Neural cell (in vitro differentiated cells): ENCODE measurements around the gene EYA2. TPM values are rescaled to one million over a fixed set of nuclear protein-coding genes. Genes with fewer than 3 reads are reported as not detected.

Experiments used
- H2AFZ ChIP-seq: fragments of 200-600, 300-800 bp; sonication (generic), shearing (Covaris generic); 2 replicates; pipeline ENCODE4 v1.6.0; 2014; ENCODE audit warnings: low read depth, mild to moderate bottlenecking, antibody characterized with exemption, low read length, moderate library complexity
- H3F3A ChIP-seq: fragments of 200-600 bp; shearing (Covaris generic); 2 replicates; pipeline ENCODE4 v1.6.1; 2016; ENCODE audit warnings: mild to moderate bottlenecking, moderate library complexity, mixed read lengths, antibody characterized with exemption, low read length; ENCODE audit not compliant: insufficient read depth, poor library complexity, severe bottlenecking
- H3K27ac ChIP-seq: fragments of 200-600, 300-800 bp; sonication (generic), shearing (Covaris generic); 2 replicates; pipeline ENCODE4 v1.5.1; 2014; ENCODE audit warnings: mild to moderate bottlenecking, low read length, moderate library complexity
- H3K27me3 ChIP-seq: fragments of 300-800, 200-600 bp; sonication (generic), shearing (Covaris generic); 2 replicates; pipeline ENCODE4 v1.6.0; 2014; ENCODE audit warnings: mild to moderate bottlenecking, low read depth, low read length, moderate library complexity; ENCODE audit not compliant: insufficient read depth
- H3K36me3 ChIP-seq: fragments of 300-800, 200-600 bp; sonication (generic), shearing (Covaris generic); 2 replicates; pipeline ENCODE4 v1.5.1; 2014; ENCODE audit warnings: mild to moderate bottlenecking, antibody characterized with exemption, low read length, moderate library complexity; ENCODE audit not compliant: insufficient read depth
- H3K4me2 ChIP-seq: fragments of 300-800, 200-600 bp; sonication (generic), shearing (Covaris generic); 2 replicates; pipeline ENCODE4 v1.6.0; 2014; ENCODE audit warnings: mild to moderate bottlenecking, low read length
- H3K4me3 ChIP-seq: fragments of 300-800, 200-600 bp; sonication (generic), shearing (Covaris generic); 2 replicates; pipeline ENCODE4 v1.5.1; 2014; ENCODE audit warnings: mild to moderate bottlenecking, low read length, moderate library complexity
- H3K79me2 ChIP-seq: fragments of 200-600 bp; shearing (Covaris generic); replicated peaks from 2 replicates; pipeline ENCODE4 v1.6.0; 2014; ENCODE audit warnings: mild to moderate bottlenecking, low read length, moderate library complexity; ENCODE audit not compliant: insufficient read depth
- H3K9ac ChIP-seq: fragments of 300-800, 200-600 bp; sonication (generic), shearing (Covaris generic); 2 replicates; pipeline ENCODE4 v1.6.1; 2016; ENCODE audit warnings: mild to moderate bottlenecking, low read length, mixed read lengths
- H3K9me2 ChIP-seq: fragments of 200-600 bp; shearing (Covaris generic); 2 replicates; pipeline ENCODE4 v1.6.1; 2016; ENCODE audit warnings: mild to moderate bottlenecking, low read length, mixed read lengths; ENCODE audit not compliant: insufficient read depth
- H3K9me3 ChIP-seq: fragments of 200-600, 300-800 bp; sonication (generic), shearing (Covaris generic); 2 replicates; pipeline ENCODE4 v1.6.1; 2016; ENCODE audit warnings: mild to moderate bottlenecking, mixed run types, low read length, moderate library complexity, mixed read lengths
- H4K20me1 ChIP-seq: fragments of 200-600 bp; shearing (Covaris generic); 2 replicates; pipeline ENCODE4 v1.6.1; 2016; ENCODE audit warnings: mild to moderate bottlenecking, mixed run types; ENCODE audit not compliant: insufficient read depth
- EP300 ChIP-seq: fragments of 450-650 bp; conservative IDR thresholded peaks from 2 replicates; pipeline ENCODE4 v1.6.1; 2014; ENCODE audit warnings: antibody characterized with exemption, mild to moderate bottlenecking, moderate library complexity; ENCODE audit not compliant: poor library complexity, severe bottlenecking
- EZH2 ChIP-seq: fragments of 200-600, 300-800 bp; shearing (Covaris generic), sonication (generic); IDR thresholded peaks from 2 replicates; pipeline ENCODE4 v1.6.1; 2014; ENCODE audit warnings: antibody characterized with exemption, low read length, borderline replicate concordance, mild to moderate bottlenecking; ENCODE audit not compliant: insufficient read depth, poor library complexity, severe bottlenecking
- MXI1 ChIP-seq: fragments of 450-650 bp; conservative IDR thresholded peaks from 2 replicates; pipeline ENCODE4 v1.6.1; 2014; ENCODE audit warnings: antibody characterized with exemption, mild to moderate bottlenecking; ENCODE audit not compliant: poor library complexity, severe bottlenecking
- POLR2AphosphoS5 ChIP-seq: IDR thresholded peaks from 2 replicates; pipeline ENCODE4 v1.6.1; 2012
- RAD21 ChIP-seq: fragments of 450-650 bp; conservative IDR thresholded peaks from 2 replicates; pipeline ENCODE4 v1.6.1; 2014; ENCODE audit warnings: antibody characterized with exemption, mild to moderate bottlenecking, moderate library complexity
- REST ChIP-seq: IDR thresholded peaks from 2 replicates; pipeline ENCODE4 v1.6.1; 2012; ENCODE audit warnings: borderline replicate concordance
- SMC3 ChIP-seq: fragments of 450-650 bp; conservative IDR thresholded peaks from 2 replicates; pipeline ENCODE4 v1.6.1; 2014; ENCODE audit warnings: antibody characterized with exemption, mild to moderate bottlenecking, moderate library complexity; ENCODE audit not compliant: poor library complexity
- TAF1 ChIP-seq: IDR thresholded peaks from 2 replicates; pipeline ENCODE4 v1.6.1; 2012; ENCODE audit warnings: low read depth
- polyA plus RNA-seq: library from polyadenylated mRNA; depleted of rRNA; stranded (reverse); fragments of >200 nt; gene quantifications from 2 replicates; pipeline ENCODE4 v1.2.3, GENCODE V29; 2014
- TF ChIP-seq, protein P1 (sequence below): fragments of 450-650 bp; IDR thresholded peaks from 2 replicates; pipeline ENCODE4 v1.5.1; 2014; ENCODE audit warnings: antibody characterized with exemption, mild to moderate bottlenecking, moderate library complexity; ENCODE audit not compliant: poor library complexity, severe bottlenecking

EYA2 gene
- polyA plus RNA-seq, 1 donor from 2014 or later: 0.88 TPM

GRCh38 chr20:47227119-47227518 is 332.5 kb downstream of the EYA2 start:
- H3K36me3 ChIP-seq: peaks cover 6% of the 10 kb centered on the region

GRCh38 chr20:47227576-47227975 is 332.9 kb downstream of the EYA2 start:
- Histone ChIP-seq H3K27ac (no peak overlapping the region), H3K27me3 (no peaks in the 10 kb centered on the region), H3K79me2 (no peaks in the 10 kb centered on the region), H3K9me2 (no peaks in the 10 kb centered on the region), H3K36me3 (peaks cover 6% of the 10 kb centered on the region), H3K9me3 (no peaks in the 10 kb centered on the region), H2AFZ (no peak overlapping the region), H4K20me1 (no peaks in the 10 kb centered on the region), H3K4me3 (no peak overlapping the region), H3K9ac (no peak overlapping the region), H3K4me2 (no peak overlapping the region), H3F3A (no peaks in the 10 kb centered on the region)
- TF ChIP-seq POLR2AphosphoS5 (no peak), TAF1 (no peak), RAD21 (no peak), EP300 (no peak), MXI1 (no peak), REST (no peak), EZH2 (no peak)
- TF ChIP-seq, protein P1, sequence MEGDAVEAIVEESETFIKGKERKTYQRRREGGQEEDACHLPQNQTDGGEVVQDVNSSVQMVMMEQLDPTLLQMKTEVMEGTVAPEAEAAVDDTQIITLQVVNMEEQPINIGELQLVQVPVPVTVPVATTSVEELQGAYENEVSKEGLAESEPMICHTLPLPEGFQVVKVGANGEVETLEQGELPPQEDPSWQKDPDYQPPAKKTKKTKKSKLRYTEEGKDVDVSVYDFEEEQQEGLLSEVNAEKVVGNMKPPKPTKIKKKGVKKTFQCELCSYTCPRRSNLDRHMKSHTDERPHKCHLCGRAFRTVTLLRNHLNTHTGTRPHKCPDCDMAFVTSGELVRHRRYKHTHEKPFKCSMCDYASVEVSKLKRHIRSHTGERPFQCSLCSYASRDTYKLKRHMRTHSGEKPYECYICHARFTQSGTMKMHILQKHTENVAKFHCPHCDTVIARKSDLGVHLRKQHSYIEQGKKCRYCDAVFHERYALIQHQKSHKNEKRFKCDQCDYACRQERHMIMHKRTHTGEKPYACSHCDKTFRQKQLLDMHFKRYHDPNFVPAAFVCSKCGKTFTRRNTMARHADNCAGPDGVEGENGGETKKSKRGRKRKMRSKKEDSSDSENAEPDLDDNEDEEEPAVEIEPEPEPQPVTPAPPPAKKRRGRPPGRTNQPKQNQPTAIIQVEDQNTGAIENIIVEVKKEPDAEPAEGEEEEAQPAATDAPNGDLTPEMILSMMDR: no peak

More at GRCh38 chr20:47227119-47227518, 332.5 kb downstream of the EYA2 start:
- Histone ChIP-seq H3K27me3 (no peaks in the 10 kb centered on the region), H3K4me2 (no peak overlapping the region), H3K9me3 (no peaks in the 10 kb centered on the region), H3K27ac (no peak overlapping the region), H2AFZ (no peak overlapping the region), H4K20me1 (no peaks in the 10 kb centered on the region), H3K9me2 (no peaks in the 10 kb centered on the region), H3K4me3 (no peak overlapping the region), H3K9ac (no peak overlapping the region), H3F3A (no peaks in the 10 kb centered on the region), H3K79me2 (no peaks in the 10 kb centered on the region)
- TF ChIP-seq, protein P1: no peak
- TF ChIP-seq EP300 (no peak), TAF1 (no peak), REST (no peak), MXI1 (no peak), SMC3 (no peak), POLR2AphosphoS5 (no peak), EZH2 (no peak), RAD21 (no peak)
